Activated CD4-positive, CD25-positive, alpha-beta regulatory T cell treated with anti-CD3 and anti-CD28 coated beads, Interleukin-2, amount 50 U/mL, for 16 hours (primary cell): Measurements from ENCODE around the gene CTAGE1.
"Not testable (repeated sequence)": the region's sequence is repeated elsewhere in the genome, so short reads cannot be mapped to it uniquely, and the experiment has no call there.

Experiments used
- DNase-seq: peaks from one replicate; pipeline ENCODE4 v3.0.0-alpha.2; 2020; ENCODE audit warnings: low read depth, low spot score

CTAGE1 gene

GRCh38 chr18:22417496-22418188 is at the start of gene CTAGE1:
TSS of gene CTAGE1 (minus strand) at chr18:22417915. CDS start at chr18:22417811, 104 bp downstream.
- no peak for DNase-seq

- DNase-seq = no peak
These were observed 49.1 kb upstream of the CTAGE1 start for GRCh38 chr18:22466608-22467395.

- DNase-seq = no peak
These were observed 48.2 kb upstream of the CTAGE1 start for GRCh38 chr18:22465859-22466457.

GRCh38 chr18:22463076-22463475 is 45.4 kb upstream of the CTAGE1 start:
- no peak for DNase-seq

- no peak for DNase-seq
These were observed 41.8 kb upstream of the CTAGE1 start for GRCh38 chr18:22459491-22459890.

GRCh38 chr18:22457524-22457923 is 39.8 kb upstream of the CTAGE1 start:
- DNase-seq = no peak

GRCh38 chr18:22456547-22456946 is 38.8 kb upstream of the CTAGE1 start:
- no peak for DNase-seq

GRCh38 chr18:22456116-22456480 is 38.4 kb upstream of the CTAGE1 start:
- DNase-seq = no peak

- no peak for DNase-seq
These were observed 37.9 kb upstream of the CTAGE1 start for GRCh38 chr18:22455425-22456115.

- no peak for DNase-seq
These were observed 35.6 kb upstream of the CTAGE1 start for GRCh38 chr18:22453315-22453714.

- DNase-seq = no peak
These were observed 34.5 kb upstream of the CTAGE1 start for GRCh38 chr18:22452226-22452668.

GRCh38 chr18:22451796-22452195 is 34.1 kb upstream of the CTAGE1 start:
- DNase-seq = no peak

GRCh38 chr18:22450766-22451165 is 33.1 kb upstream of the CTAGE1 start:
- DNase-seq = not testable (repeated sequence)

- not testable (repeated sequence) for DNase-seq
These were observed 32.6 kb upstream of the CTAGE1 start for GRCh38 chr18:22450318-22450717.

GRCh38 chr18:22449753-22450152 is 32.0 kb upstream of the CTAGE1 start:
- DNase-seq = not testable (repeated sequence)

- DNase-seq = no peak
These were observed 30.5 kb upstream of the CTAGE1 start for GRCh38 chr18:22448238-22448637.

GRCh38 chr18:22447792-22448191 is 30.1 kb upstream of the CTAGE1 start:
- no peak for DNase-seq

- no peak for DNase-seq
These were observed 29.2 kb upstream of the CTAGE1 start for GRCh38 chr18:22446911-22447310.

- no peak for DNase-seq
These were observed 28.6 kb upstream of the CTAGE1 start for GRCh38 chr18:22446325-22446724.

- no peak for DNase-seq
These were observed 23.9 kb upstream of the CTAGE1 start for GRCh38 chr18:22441638-22442037.

- DNase-seq = no peak
These were observed 21.7 kb upstream of the CTAGE1 start for GRCh38 chr18:22439447-22439846.

- DNase-seq = no peak
These were observed 18.4 kb upstream of the CTAGE1 start for GRCh38 chr18:22436136-22436535.
